NCI-H2227 treated with DMSO at 0.1 percent for 48 hours (cell line): Measurements from ENCODE around the gene FAM124B.

Experiments used
- DNase-seq: peaks from one replicate; lab custom pipeline; 2025; lab: John Stamatoyannopoulos, UW

The FAM124B gene, protein sequence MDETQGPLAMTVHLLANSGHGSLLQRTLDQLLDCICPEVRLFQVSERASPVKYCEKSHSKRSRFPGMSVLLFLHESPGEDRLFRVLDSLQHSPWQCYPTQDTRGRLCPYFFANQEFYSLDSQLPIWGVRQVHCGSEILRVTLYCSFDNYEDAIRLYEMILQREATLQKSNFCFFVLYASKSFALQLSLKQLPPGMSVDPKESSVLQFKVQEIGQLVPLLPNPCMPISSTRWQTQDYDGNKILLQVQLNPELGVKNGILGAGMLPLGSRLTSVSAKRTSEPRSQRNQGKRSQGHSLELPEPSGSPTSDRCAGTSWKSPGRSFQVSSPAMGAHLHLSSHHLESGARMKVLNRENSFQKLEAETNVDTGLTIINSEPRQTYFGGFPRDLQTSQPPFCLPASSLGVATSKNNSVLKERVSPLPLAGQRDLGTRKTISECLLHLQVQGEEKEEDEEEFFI

GRCh38 chr2:224401641-224402342 is at the start of gene FAM124B:
Gene FAM124B (minus strand): TSS chr2:224402107. CDS start chr2:224401768, 339 bp downstream.
- peak; percentile 88 for DNase-seq

GRCh38 chr2:224449212-224450147 is 47.6 kb upstream of the FAM124B start:
- DNase-seq: no peak

DNA sequence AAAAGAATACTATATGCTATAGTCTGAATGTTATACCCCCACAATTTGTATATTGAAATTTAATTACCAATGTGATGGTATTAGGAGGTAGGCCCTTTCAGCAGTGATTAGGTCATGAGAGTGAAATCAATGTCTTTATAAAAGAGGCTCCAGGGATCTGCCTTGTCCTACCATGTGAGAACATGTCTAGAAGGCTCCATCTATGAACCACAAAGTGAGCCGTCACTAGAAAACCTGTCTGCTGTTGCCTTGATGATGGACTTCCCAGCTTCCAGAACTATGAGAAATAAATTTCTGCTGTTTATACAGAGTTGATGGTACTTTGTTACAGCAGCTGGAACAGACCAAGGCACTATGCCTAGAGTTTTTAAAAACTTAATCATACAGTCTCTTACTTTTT is 46.3 kb upstream of the FAM124B start:
- DNase-seq: no peak

GRCh38 chr2:224444783-224445182 is 42.9 kb upstream of the FAM124B start:
- DNase-seq: no peak

- no peak for DNase-seq
Measured at GRCh38 chr2:224444021-224444420, 42.1 kb upstream of the FAM124B start.

- no peak for DNase-seq
Measured at GRCh38 chr2:224442071-224442967, 40.4 kb upstream of the FAM124B start.

DNA sequence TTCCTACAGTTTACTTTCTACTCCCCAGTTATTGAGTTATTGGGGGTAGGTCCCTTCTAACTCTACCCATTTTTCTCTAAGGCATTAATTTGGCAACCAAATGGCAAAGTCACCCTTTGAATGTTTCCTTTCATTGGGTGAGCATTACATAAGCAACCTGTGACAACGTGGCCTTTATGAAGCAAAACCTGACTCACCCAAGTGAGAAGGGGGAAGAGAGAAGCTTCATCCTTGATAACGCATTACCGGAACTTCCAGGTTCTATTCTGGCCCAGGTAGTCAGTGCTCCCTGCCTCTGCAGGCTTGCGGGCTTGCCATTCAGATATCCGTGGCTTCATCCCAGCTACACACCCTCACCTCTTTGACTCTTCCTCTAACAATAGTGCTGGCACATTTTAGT is 39.1 kb upstream of the FAM124B start:
- no peak for DNase-seq

- DNase-seq: no peak
Measured at GRCh38 chr2:224438726-224439125, 36.8 kb upstream of the FAM124B start.

- DNase-seq: no peak
Measured at GRCh38 chr2:224436634-224437033, 34.7 kb upstream of the FAM124B start.

DNA sequence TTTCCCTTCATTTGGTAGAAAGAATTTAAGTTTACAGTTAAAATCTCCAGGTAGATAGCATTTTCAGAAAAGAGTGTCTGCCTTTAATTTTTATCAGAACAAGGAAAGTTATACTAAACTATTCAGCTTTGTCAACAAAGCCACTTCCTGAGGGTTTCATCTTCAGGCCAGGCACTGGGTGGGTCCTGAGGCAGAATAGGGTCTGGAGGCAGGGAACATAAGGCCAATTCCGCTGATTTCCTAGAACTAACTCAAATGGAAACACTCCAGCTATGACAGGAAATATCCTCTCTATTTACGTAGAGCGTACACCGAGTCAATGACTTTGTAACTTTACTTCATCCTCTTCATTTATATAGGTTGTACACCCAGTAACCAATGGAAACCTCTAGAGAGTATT is 32.7 kb upstream of the FAM124B start:
- no peak for DNase-seq

GRCh38 chr2:224433442-224433841 is 31.5 kb upstream of the FAM124B start:
- DNase-seq: no peak

DNA sequence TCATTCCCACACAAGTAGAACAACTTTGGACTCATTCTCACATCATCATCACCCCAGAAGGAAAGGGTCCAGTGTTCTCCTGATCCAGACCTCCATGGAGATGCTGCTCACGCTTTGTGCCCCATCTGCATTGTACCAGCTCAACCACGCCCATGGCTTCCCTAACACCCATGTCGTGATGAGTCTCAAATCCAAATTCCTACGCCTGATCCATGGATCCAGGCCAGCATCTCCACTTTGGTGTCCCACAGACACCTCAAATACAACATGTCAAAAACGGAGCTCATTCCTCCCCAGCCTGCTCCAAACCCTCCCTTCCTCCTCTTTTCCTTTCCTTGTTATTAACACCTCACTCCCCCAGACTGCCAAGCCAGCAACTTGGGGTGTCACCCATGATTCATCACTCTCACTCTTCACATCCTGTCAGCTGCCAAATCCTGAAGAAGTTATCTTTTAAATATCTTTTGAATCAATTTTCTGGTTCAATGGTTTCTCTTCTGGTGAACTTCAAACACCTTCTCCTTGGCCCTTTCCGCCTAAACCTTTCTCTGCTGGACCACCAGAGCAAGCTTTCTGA is 30.2 kb upstream of the FAM124B start:
- DNase-seq: no peak

DNA sequence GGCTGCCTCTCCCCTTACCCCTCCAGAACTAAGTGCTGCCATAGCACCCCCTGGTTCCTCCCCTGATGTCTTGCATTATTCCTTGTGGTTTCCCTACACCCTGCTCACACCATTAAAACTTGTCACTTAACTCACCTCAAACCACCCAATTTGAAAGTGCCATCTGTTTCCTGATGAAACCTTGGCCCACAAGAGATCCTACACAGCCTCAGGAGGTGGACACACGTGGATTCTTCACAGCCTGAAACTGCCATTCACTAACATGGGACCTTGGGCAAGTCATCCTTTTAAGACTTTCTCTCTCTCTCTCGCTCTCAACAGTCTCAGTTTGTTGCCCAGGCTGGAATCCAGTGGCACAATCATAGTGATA is 27.5 kb upstream of the FAM124B start:
- no peak for DNase-seq

DNA sequence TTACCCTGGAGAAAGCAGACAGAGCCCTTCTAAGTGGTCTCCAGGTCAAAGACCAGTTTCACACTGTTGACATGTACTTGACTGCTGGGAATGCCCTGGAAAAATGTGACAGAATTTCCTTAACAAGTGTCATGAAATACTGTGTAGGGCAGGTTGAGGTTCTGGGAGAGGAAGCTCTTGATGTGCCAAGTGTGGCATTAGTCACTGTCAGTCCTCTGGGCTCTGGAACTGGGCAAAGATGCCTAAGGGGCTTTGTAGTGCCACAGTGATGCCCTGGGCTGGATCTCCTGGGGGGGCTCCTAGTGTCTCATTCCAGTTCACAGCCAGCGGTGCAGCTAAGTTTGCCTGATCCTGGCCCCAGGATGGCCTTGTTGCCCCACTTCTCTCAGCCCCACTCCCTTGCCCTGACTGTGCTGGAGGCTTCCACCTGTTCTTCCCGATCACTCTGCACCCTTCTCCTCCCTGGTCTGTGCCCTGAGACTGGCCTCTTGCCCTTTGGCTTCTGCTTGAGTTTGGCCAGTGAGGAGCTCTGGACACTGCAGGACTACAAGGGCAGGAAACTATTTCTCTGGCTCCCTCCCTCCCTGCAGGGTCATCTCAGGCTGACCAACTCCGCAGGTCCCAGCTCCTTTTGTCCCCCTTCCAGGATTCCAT is 27.0 kb upstream of the FAM124B start:
- no peak for DNase-seq

- DNase-seq: no peak
Measured at GRCh38 chr2:224427471-224427870, 25.6 kb upstream of the FAM124B start.

GRCh38 chr2:224426656-224427055 is 24.7 kb upstream of the FAM124B start:
- DNase-seq: no peak

DNA sequence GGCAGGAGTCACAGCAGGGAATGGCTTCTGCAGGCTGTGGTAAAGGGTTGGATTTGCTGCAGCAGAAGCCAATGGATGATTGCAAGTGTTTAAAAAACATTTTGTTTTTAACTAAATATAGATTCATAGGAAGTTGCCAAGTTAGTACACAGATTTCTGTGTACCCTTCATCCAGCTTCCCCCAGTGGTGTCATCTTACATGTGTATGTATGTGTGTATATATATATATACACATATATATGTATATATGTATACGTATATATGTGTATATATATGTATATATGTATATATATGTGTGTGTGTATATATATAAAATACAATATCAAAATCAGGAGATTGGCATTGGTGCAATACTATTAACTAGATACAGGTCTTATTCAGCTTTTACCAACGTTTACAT is 19.2 kb upstream of the FAM124B start:
- DNase-seq: no peak

GRCh38 chr2:224417947-224418346 is 16.0 kb upstream of the FAM124B start:
- no peak for DNase-seq

- DNase-seq: no peak
Measured at GRCh38 chr2:224417361-224417729, 15.4 kb upstream of the FAM124B start.

GRCh38 chr2:224416656-224417360 is 14.9 kb upstream of the FAM124B start:
- DNase-seq: no peak
